GM21576 (cell line): Measurements from ENCODE around the gene ATAD3B.

Source experiments
- ATAC-seq: cut with Tn5 transposase; IDR thresholded peaks from one replicate; pipeline ENCODE4 v1.9.1; 2021; ENCODE audit warnings: mild to moderate bottlenecking, moderate library complexity; ENCODE audit not compliant: unreplicated experiment

ATAD3B gene

DNA sequence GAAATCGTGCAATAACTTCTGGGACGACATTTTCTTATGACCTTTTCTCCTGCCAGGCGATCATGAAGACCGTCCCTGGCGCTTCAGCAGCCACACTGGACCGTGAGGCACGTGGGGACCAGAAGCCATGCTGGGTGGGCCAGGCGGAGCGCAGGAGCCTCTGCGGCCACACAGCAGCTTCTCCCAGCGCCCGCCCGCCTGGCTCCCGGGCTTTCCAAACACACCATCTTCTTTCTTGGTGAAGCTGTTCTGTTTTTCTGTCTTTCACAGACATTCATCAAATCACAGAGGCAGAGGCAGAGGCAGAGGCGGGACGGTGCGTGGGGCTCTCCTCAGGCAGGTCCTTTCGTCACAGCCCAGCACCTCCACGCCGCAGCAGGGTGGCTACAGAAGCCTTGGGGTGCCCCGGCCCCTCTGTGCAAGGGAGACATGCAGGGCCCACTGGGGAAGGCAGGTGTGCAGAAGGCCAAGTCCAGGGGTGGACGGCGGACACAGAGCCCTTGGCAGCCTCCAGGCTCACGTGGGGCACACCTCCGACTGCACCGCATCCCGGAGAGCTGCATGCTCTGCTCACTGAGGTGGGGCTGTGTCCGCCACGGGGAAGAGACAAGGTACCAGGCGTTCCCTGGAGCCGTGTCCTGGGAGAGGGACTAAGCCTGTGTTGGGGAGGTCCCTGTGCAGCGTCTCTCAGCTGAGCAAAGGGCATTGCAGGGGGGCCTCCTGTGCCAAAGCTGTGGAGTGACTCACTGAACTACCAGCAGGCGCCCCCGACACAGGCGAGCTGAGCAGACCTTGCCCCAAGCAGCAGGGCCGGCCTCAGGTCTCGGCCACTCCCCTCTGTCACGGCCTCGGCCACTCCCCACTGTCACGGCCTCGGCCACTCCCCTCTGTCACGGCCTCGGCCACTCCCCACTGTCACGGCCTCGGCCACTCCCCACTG is 71.5 kb downstream of the ATAD3B start:
- no peak for ATAC-seq

GRCh38 chr1:1543706-1544099 is 72.1 kb downstream of the ATAD3B start:
- ATAC-seq, result no peak

DNA sequence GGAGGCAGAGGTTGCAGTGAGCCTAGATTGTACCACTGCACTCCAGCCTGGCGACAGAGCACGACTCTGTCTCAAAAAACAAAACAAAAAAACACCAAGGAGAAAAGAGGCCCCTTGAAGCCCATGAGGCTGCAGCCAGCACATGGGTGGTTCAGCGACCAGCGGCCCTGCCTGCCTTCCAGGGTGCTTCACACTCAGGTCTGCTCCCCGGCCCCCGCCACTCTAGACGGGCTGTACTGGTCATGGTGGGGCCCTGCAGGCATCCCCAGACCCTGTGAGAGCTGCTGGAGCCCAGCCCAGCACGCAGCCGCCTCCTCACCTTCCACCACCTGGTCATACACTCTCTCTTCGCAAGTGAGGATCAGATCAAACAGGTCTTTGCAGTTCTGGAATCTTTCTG is 73.0 kb downstream of the ATAD3B start:
- ATAC-seq, result no peak
